GM21423 (cell line): ENCODE data around the gene FAM53A.

ENCODE experiments used
- ATAC-seq: cut with Tn5 transposase; IDR thresholded peaks from one replicate; pipeline ENCODE4 v1.9.1; 2021; ENCODE audit warnings: mild to moderate bottlenecking, moderate library complexity; ENCODE audit not compliant: unreplicated experiment

The FAM53A gene

GRCh38 chr4:1625600-1626138 is 58.4 kb downstream of the FAM53A start:
- ATAC-seq: no peak

- ATAC-seq: no peak
Observed at GRCh38 chr4:1624519-1624910, 59.6 kb downstream of the FAM53A start.

GRCh38 chr4:1623821-1624518 is 60.1 kb downstream of the FAM53A start:
- ATAC-seq: no peak

GRCh38 chr4:1623400-1623799 is 60.7 kb downstream of the FAM53A start:
- ATAC-seq: no peak

GRCh38 chr4:1622956-1623355 is 61.2 kb downstream of the FAM53A start:
- ATAC-seq: no peak

GRCh38 chr4:1622238-1622637 is 61.9 kb downstream of the FAM53A start:
- ATAC-seq: no peak

GRCh38 chr4:1621526-1621925 is 62.6 kb downstream of the FAM53A start:
- no peak for ATAC-seq

- ATAC-seq: no peak
Observed at GRCh38 chr4:1619151-1619672, 64.9 kb downstream of the FAM53A start.

- no peak for ATAC-seq
Observed at GRCh38 chr4:1618438-1618837, 65.7 kb downstream of the FAM53A start.

GRCh38 chr4:1616557-1616930 is 67.6 kb downstream of the FAM53A start:
- no peak for ATAC-seq

GRCh38 chr4:1615786-1616556 is 68.1 kb downstream of the FAM53A start:
- no peak for ATAC-seq

- ATAC-seq: no peak
Observed at GRCh38 chr4:1614854-1615595, 69.1 kb downstream of the FAM53A start.

GRCh38 chr4:1614502-1614853 is 69.6 kb downstream of the FAM53A start:
- ATAC-seq: no peak

- no peak for ATAC-seq
Observed at GRCh38 chr4:1614049-1614448, 70.1 kb downstream of the FAM53A start.

GRCh38 chr4:1613099-1613495 is 71.0 kb downstream of the FAM53A start:
- ATAC-seq: no peak

- no peak for ATAC-seq
Observed at GRCh38 chr4:1612278-1613098, 71.6 kb downstream of the FAM53A start.

- ATAC-seq: no peak
Observed at GRCh38 chr4:1611501-1611870, 72.6 kb downstream of the FAM53A start.

- no peak for ATAC-seq
Observed at GRCh38 chr4:1610791-1611500, 73.2 kb downstream of the FAM53A start.

- no peak for ATAC-seq
Observed at GRCh38 chr4:1609901-1610790, 74.0 kb downstream of the FAM53A start.
